GM18861 (cell line): ENCODE data around the gene IFNA10.
"Not testable (repeated sequence)": the region's sequence is repeated elsewhere in the genome, so short reads cannot be mapped to it uniquely, and the experiment has no call there.

Experiments used
- ATAC-seq: cut with Tn5 transposase; IDR thresholded peaks from one replicate; pipeline ENCODE4 v1.9.1; 2021; ENCODE audit not compliant: unreplicated experiment

The IFNA10 gene

GRCh38 chr9:21194867-21195776, 11.8 kb downstream of the IFNA10 start:
- ATAC-seq, result peak; percentile 84

GRCh38 chr9:21187487-21187886, 19.5 kb downstream of the IFNA10 start, which contains the start of gene IFNA4:
Gene IFNA4 (minus strand): TSS chr9:21187587. CDS start chr9:21187531, 56 bp downstream.
- ATAC-seq, result not testable (repeated sequence)

DNA sequence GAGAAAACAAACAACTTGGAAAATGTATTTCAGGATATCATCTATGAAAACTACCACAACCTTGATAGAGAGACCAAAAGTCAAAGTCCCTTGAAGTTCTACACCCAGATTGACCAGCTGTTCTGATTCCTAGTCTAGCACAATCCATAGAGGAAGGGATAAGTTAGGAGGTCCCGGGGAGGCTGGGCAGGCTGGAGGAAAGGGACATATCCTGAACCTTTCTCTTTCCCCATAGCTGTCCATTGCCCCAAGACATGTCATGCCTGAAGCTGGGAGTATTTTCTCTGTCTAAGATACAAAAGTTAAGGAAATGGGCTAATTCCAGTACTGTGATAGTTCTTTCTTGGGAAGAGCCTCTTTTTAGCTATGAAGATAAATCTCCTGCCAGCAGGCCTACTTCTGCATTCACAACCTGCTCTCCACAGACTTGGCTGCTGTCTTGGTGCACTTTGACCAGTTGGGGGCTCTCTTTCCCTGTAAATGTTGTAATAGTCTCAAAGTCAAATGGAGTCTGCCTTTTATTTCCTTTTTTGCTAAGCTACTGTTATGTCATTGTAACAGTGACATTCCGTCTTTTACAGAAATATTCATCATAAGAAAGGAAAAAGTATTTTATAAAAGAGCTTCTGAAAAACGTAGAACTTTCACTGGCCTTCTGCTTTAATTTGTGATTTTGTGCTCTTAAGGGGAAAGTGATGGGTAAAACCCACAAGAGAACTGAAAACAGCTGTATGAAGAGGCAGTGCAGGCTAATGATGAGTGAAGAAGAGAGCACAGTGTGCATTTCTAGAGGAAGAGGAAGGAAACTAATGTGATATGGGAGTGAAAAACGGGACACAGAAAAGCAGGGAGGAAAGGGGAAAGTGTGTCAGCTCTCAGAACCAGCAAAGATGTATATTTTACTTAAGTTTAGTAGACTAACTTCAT, 23.9 kb downstream of the IFNA10 start:
- ATAC-seq, result peak; percentile 80

- no peak for ATAC-seq
These were observed 32.3 kb downstream of the IFNA10 start for GRCh38 chr9:21174671-21175070.

DNA sequence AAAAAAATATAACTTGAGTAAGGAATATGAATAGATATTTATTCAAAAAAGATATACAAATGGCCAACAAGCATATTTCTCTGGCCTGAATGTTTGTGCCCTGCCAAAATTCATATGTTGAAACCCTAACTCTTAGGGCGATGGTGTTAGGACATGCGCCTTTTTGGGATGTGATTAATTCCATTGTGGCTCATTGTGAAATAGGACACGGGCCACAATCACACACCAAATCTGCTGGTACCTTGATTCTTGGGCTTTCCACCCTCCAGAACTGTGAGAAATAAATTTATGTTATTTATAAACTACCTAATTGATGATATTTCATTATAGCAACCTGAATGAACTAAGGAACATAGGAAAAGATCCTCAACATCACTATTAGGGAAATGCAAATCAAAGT, 34.8 kb downstream of the IFNA10 start:
- ATAC-seq, result no peak

- ATAC-seq, result no peak
These were observed 35.6 kb downstream of the IFNA10 start for GRCh38 chr9:21171351-21171750.

GRCh38 chr9:21166560-21166959, 40.4 kb downstream of the IFNA10 start, which contains the start of gene IFNA21:
Gene IFNA21 (minus strand): TSS chr9:21166660. CDS start chr9:21166612, 48 bp downstream.
- not testable (repeated sequence) for ATAC-seq

GRCh38 chr9:21165516-21165915, 41.4 kb downstream of the IFNA10 start:
- no peak for ATAC-seq

- ATAC-seq, result peak; percentile 89
These were observed 46.8 kb downstream of the IFNA10 start for GRCh38 chr9:21160178-21160577.
